ENCODE results near the gene CAPN8.
A peak's percentile ranks its signal among the peaks of the same experiment; 100 is the strongest.

Gene CAPN8

GRCh38 chr1:223709598-223709997, 44.1 kb upstream of the CAPN8 start:
- Histone ChIP-seq H3K4me1 (ENCODE audit: control insufficient read depth, insufficient read depth, low read length) (peaks cover 14% of the 10 kb centered on the region), H3K9ac (ENCODE audit: low read depth, low read length) (no peak overlapping the region), H3K27ac (ENCODE audit: low read depth, low read length) (no peak overlapping the region), H3K4me3 (ENCODE audit: low read depth, low read length) (no peak overlapping the region), H3K27me3 (ENCODE audit: control insufficient read depth, insufficient read depth, low read length) (peaks cover 35% of the 10 kb centered on the region), H3K9me3 (ENCODE audit: control insufficient read depth, insufficient read depth, low read length) (no peaks in the 10 kb centered on the region), H3K36me3 (ENCODE audit: control insufficient read depth, insufficient read depth, low read length) (no peaks in the 10 kb centered on the region)

- Histone ChIP-seq H3K9me3 (ENCODE audit: control insufficient read depth, insufficient read depth, low read length) (no peaks in the 10 kb centered on the region), H3K27ac (ENCODE audit: low read depth, low read length) (no peak overlapping the region), H3K4me3 (ENCODE audit: low read depth, low read length) (no peak overlapping the region), H3K9ac (ENCODE audit: low read depth, low read length) (no peak overlapping the region), H3K36me3 (ENCODE audit: control insufficient read depth, insufficient read depth, low read length) (no peaks in the 10 kb centered on the region), H3K27me3 (ENCODE audit: control insufficient read depth, insufficient read depth, low read length) (peaks cover 28% of the 10 kb centered on the region), H3K4me1 (ENCODE audit: control insufficient read depth, insufficient read depth, low read length) (peaks cover 14% of the 10 kb centered on the region)
These were observed 43.3 kb upstream of the CAPN8 start for GRCh38 chr1:223708651-223709268.

DNA sequence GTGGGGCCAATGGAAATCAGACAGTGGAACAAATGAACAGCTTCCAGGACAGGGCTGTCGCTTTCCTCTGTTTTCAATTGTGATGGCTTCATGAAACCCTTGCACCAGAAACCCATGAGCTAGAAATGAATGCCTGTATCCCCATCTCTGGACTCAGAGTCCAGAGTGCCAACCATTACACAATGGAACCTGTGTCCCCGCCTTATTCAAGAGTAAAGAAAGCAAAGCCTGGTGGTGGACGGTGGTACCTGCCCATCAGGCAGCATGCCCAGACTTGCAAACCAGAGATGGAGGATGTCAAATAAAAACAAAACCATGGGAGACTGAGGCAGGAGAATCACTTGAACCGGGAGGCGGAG, 42.5 kb upstream of the CAPN8 start:
- Histone ChIP-seq H3K4me3 (ENCODE audit: low read depth, low read length) (no peak overlapping the region), H3K9me3 (ENCODE audit: control insufficient read depth, insufficient read depth, low read length) (no peaks in the 10 kb centered on the region), H3K4me1 (ENCODE audit: control insufficient read depth, insufficient read depth, low read length) (peaks cover 9% of the 10 kb centered on the region), H3K27ac (ENCODE audit: low read depth, low read length) (peak overlapping the region; percentile 88), H3K36me3 (ENCODE audit: control insufficient read depth, insufficient read depth, low read length) (no peaks in the 10 kb centered on the region), H3K9ac (ENCODE audit: low read depth, low read length) (no peak overlapping the region), H3K27me3 (ENCODE audit: control insufficient read depth, insufficient read depth, low read length) (peaks cover 20% of the 10 kb centered on the region)

GRCh38 chr1:223707256-223708000, 41.9 kb upstream of the CAPN8 start:
- no peak overlapping the region for H3K4me3 ChIP-seq (ENCODE audit: low read depth, low read length)
- H3K27ac ChIP-seq (ENCODE audit: low read depth, low read length): peak overlapping the region; percentile 88
- H3K9ac ChIP-seq (ENCODE audit: low read depth, low read length): no peak overlapping the region
- H3K9me3 ChIP-seq (ENCODE audit: control insufficient read depth, insufficient read depth, low read length): no peaks in the 10 kb centered on the region
- H3K4me1 ChIP-seq (ENCODE audit: control insufficient read depth, insufficient read depth, low read length): peaks cover 9% of the 10 kb centered on the region
- no peaks in the 10 kb centered on the region for H3K36me3 ChIP-seq (ENCODE audit: control insufficient read depth, insufficient read depth, low read length)
- H3K27me3 ChIP-seq (ENCODE audit: control insufficient read depth, insufficient read depth, low read length): peaks cover 14% of the 10 kb centered on the region

- H3K27me3 ChIP-seq (ENCODE audit: control insufficient read depth, insufficient read depth, low read length): peaks cover 6% of the 10 kb centered on the region
- H3K4me3 ChIP-seq (ENCODE audit: low read depth, low read length): no peak overlapping the region
- peaks cover 10% of the 10 kb centered on the region for H3K4me1 ChIP-seq (ENCODE audit: control insufficient read depth, insufficient read depth, low read length)
- no peaks in the 10 kb centered on the region for H3K36me3 ChIP-seq (ENCODE audit: control insufficient read depth, insufficient read depth, low read length)
- no peak overlapping the region for H3K27ac ChIP-seq (ENCODE audit: low read depth, low read length)
- no peaks in the 10 kb centered on the region for H3K9me3 ChIP-seq (ENCODE audit: control insufficient read depth, insufficient read depth, low read length)
- no peak overlapping the region for H3K9ac ChIP-seq (ENCODE audit: low read depth, low read length)
These were observed 40.8 kb upstream of the CAPN8 start for GRCh38 chr1:223706077-223706973.

- Histone ChIP-seq H3K9ac (ENCODE audit: low read depth, low read length) (no peak overlapping the region), H3K4me1 (ENCODE audit: control insufficient read depth, insufficient read depth, low read length) (peaks cover 19% of the 10 kb centered on the region), H3K4me3 (ENCODE audit: low read depth, low read length) (no peak overlapping the region), H3K9me3 (ENCODE audit: control insufficient read depth, insufficient read depth, low read length) (no peaks in the 10 kb centered on the region), H3K36me3 (ENCODE audit: control insufficient read depth, insufficient read depth, low read length) (no peaks in the 10 kb centered on the region), H3K27ac (ENCODE audit: low read depth, low read length) (no peak overlapping the region), H3K27me3 (ENCODE audit: control insufficient read depth, insufficient read depth, low read length) (no peaks in the 10 kb centered on the region; the same call in 1 of the 2 replicates)
These were observed 39.7 kb upstream of the CAPN8 start for GRCh38 chr1:223704921-223705878.

- Histone ChIP-seq H3K9ac (ENCODE audit: low read depth, low read length) (no peak overlapping the region), H3K9me3 (ENCODE audit: control insufficient read depth, insufficient read depth, low read length) (no peaks in the 10 kb centered on the region), H3K27ac (ENCODE audit: low read depth, low read length) (no peak overlapping the region), H3K27me3 (ENCODE audit: control insufficient read depth, insufficient read depth, low read length) (no peaks in the 10 kb centered on the region; the same call in 1 of the 2 replicates), H3K4me3 (ENCODE audit: low read depth, low read length) (no peak overlapping the region), H3K4me1 (ENCODE audit: control insufficient read depth, insufficient read depth, low read length) (peaks cover 19% of the 10 kb centered on the region), H3K36me3 (ENCODE audit: control insufficient read depth, insufficient read depth, low read length) (no peaks in the 10 kb centered on the region)
These were observed 38.1 kb upstream of the CAPN8 start for GRCh38 chr1:223703668-223704013.

GRCh38 chr1:223702735-223703667, 37.5 kb upstream of the CAPN8 start:
- H3K4me1 ChIP-seq (ENCODE audit: control insufficient read depth, insufficient read depth, low read length): peaks cover 19% of the 10 kb centered on the region
- H3K27ac ChIP-seq (ENCODE audit: low read depth, low read length): peak overlapping the region; percentile 14
- H3K36me3 ChIP-seq (ENCODE audit: control insufficient read depth, insufficient read depth, low read length): no peaks in the 10 kb centered on the region
- no peaks in the 10 kb centered on the region; the same call in 1 of the 2 replicates for H3K27me3 ChIP-seq (ENCODE audit: control insufficient read depth, insufficient read depth, low read length)
- H3K4me3 ChIP-seq (ENCODE audit: low read depth, low read length): no peak overlapping the region
- no peaks in the 10 kb centered on the region for H3K9me3 ChIP-seq (ENCODE audit: control insufficient read depth, insufficient read depth, low read length)
- no peak overlapping the region for H3K9ac ChIP-seq (ENCODE audit: low read depth, low read length)

DNA sequence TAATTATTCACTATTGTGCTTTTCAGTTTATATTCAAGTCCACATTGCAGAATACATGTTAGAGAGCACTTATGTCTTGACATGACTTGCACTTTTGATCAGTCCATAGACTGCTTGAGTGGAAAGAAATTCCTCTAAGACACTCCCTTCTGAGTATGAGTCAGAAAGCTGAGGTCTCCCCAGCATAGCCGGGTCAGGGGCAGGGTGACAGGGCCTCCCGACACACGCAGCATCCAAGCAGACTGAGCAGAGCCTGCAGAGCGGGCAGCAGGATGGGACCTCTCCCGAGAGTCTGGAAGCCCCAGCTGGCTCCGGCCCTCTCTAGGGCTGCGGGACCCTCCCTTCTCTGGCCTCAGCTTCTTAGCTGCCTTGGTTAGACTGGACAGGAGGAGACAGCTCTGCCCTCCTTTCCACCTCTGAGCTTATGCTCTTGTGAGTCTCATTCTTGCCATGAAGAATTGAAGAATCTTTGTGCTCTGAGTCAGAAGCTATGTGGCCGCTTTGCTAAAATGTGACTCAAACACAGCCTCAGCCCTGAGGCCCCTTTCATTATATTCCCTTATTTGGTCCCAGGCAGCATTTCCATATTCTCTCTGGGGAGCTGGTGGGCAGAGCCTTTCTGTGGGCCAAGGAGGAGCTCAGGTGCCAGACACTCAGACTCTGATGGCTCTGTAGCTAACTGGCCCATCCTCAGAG, 35.6 kb upstream of the CAPN8 start:
- no peak overlapping the region; the same call in 1 of the 2 replicates for H3K9ac ChIP-seq (ENCODE audit: low read depth, low read length)
- H3K27ac ChIP-seq (ENCODE audit: low read depth, low read length): peak overlapping the region; percentile 95
- H3K4me3 ChIP-seq (ENCODE audit: low read depth, low read length): no peak overlapping the region
- H3K4me1 ChIP-seq (ENCODE audit: control insufficient read depth, insufficient read depth, low read length): peaks cover 11% of the 10 kb centered on the region; the same call in 1 of the 2 replicates
- no peaks in the 10 kb centered on the region; the same call in 1 of the 2 replicates for H3K27me3 ChIP-seq (ENCODE audit: control insufficient read depth, insufficient read depth, low read length)
- H3K9me3 ChIP-seq (ENCODE audit: control insufficient read depth, insufficient read depth, low read length): no peaks in the 10 kb centered on the region
- no peaks in the 10 kb centered on the region for H3K36me3 ChIP-seq (ENCODE audit: control insufficient read depth, insufficient read depth, low read length)
